Body of pancreas (tissue), 4 donors: ENCODE measurements around the gene PRSS53.

Experiments used
- POLR2A ChIP-seq, 3 donors: fragments of 450-650 bp; IDR thresholded peaks; one replicate each; pipeline ENCODE4 v1.6.1; 2016; ENCODE audit warnings: antibody characterized with exemption in 3 of 3, mild to moderate bottlenecking in 2 of 3
- TF ChIP-seq, protein P1 (sequence below), 7 experiments: fragments of 450-650 bp in 4 of 7; fragments of 200-600 bp in 3 of 7; sonication (generic) in 3 of 7; IDR thresholded peaks; one replicate each; pipeline ENCODE4 v1.5.1; 2016 to 2019; ENCODE audit warnings: antibody characterized with exemption in 7 of 7

DNA sequence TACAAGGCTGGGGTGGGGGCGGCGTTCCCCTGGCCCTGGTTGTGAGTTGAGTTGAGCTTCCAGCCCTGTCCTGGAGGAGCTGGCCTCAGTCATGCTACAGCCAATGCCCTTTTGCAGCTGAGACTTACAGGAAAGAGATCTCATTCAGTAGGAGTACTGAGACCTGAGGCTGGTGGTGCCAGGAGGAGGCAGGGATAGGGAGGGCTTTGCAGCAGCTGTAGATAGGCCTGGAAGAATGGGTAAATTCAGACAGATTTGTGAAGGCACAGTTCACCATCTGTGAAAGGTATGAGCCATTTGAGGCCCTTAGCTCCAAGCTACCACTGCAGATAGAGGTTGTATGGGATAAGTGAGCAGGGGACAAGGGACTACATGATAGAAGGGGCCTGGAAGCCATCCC, 49.8 kb downstream of the PRSS53 start:
- TF ChIP-seq, protein P1, sequence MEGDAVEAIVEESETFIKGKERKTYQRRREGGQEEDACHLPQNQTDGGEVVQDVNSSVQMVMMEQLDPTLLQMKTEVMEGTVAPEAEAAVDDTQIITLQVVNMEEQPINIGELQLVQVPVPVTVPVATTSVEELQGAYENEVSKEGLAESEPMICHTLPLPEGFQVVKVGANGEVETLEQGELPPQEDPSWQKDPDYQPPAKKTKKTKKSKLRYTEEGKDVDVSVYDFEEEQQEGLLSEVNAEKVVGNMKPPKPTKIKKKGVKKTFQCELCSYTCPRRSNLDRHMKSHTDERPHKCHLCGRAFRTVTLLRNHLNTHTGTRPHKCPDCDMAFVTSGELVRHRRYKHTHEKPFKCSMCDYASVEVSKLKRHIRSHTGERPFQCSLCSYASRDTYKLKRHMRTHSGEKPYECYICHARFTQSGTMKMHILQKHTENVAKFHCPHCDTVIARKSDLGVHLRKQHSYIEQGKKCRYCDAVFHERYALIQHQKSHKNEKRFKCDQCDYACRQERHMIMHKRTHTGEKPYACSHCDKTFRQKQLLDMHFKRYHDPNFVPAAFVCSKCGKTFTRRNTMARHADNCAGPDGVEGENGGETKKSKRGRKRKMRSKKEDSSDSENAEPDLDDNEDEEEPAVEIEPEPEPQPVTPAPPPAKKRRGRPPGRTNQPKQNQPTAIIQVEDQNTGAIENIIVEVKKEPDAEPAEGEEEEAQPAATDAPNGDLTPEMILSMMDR (IDR thresholded peaks at IDR 0.05), result no peak
- no peak for TF ChIP-seq POLR2A (IDR thresholded peaks at IDR 0.05)
